HG03066 (cell line): ENCODE measurements around the gene MEF2B.
"Not testable (repeated sequence)": the region's sequence is repeated elsewhere in the genome, so short reads cannot be mapped to it uniquely, and the experiment has no call there.

Experiments used
- ATAC-seq: cut with Tn5 transposase; IDR thresholded peaks from one replicate; pipeline ENCODE4 v1.9.1; 2021; ENCODE audit warnings: low read depth; ENCODE audit not compliant: unreplicated experiment

Gene MEF2B

DNA sequence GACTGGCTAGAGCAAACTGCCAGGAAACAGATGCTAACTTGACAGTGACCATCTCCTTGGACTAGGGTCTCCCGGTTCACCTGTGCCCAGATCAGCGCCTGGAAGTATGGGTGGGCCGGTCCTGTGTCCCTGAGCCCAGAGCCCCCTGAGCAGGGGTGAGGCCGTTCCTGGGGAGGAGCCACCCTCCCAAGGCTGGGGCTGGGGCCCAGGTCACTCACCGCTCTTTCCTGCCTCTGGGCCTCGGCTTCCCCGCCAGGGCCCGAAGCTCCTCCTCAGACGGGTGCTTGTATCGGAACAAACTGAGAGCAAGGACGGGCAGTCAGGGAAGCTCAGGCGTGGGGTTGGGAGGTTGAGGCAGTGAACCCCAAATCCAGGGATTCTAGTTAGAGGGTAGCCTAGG lies 37.2 kb downstream of the MEF2B start:
- no peak for ATAC-seq

- ATAC-seq: no peak
Observed at GRCh38 chr19:19131989-19132388, 38.1 kb downstream of the MEF2B start.

DNA sequence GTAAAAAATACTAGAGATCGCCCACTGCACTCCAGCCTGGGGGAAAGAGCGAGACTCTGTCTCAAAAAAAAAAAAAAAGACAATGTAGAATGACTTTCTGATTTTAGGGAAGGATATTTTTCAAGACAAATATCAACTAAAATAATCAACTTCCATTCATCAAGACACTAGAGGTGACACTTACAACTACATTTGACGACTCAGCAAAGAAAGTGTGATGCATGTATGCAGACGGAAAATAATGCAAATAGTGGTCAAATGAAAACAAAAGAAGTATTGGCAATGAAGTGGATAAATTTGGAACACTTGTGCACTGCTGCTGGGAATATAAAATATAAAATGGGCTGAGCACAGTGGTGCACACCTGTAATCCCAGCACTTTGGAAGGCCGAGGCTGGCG lies 44.0 kb downstream of the MEF2B start:
- no peak for ATAC-seq

GRCh38 chr19:19123386-19123785 lies 46.7 kb downstream of the MEF2B start:
- no peak for ATAC-seq

- no peak for ATAC-seq
Observed at GRCh38 chr19:19122902-19123301, 47.2 kb downstream of the MEF2B start.

- ATAC-seq: no peak
Observed at GRCh38 chr19:19121371-19121770, 48.7 kb downstream of the MEF2B start.

DNA sequence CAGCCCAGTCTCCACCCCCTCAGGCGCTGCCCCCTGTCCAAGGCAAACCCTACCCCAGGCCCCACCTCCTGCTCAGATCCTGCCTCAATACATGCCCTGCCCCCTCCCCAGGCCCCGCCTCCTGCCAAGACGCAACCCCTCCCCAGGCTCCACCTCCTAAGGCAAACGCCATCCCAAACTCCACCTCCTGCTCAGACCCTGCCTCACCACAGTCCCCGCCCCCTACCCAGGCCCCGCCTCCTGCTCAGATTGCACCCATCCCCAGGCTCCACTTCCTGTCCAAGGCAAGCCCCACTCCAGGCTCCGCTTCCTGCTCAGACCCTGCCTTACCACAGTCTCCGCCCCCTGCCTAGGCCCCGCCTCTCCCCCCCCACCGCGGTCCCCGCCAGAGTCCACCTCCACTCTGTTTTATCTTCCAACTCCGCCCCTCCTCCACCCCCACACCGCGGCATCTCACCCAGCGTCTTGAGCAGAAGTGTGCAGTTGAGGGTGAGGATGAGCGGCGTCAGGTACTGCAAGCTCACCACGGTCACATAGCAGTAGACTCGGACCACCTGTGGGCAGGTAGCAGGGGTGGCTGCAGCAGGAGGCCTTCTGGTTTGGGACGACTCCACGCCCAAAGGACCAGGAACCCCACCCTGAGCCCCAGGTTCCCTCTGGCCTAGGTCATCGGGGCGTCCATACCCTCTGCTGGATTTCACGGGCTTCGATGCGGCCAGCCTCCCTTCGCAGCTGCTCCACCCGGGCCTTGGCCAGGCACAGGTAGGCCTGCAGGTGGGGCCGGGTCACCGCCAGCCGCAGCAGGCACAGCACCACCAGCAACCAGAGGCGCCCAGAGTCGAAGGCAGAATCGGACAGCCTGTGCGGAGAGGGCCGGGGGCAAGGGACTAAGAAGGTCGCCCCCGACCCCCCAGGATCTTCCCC lies 49.5 kb downstream of the MEF2B start:
- ATAC-seq: no peak

DNA sequence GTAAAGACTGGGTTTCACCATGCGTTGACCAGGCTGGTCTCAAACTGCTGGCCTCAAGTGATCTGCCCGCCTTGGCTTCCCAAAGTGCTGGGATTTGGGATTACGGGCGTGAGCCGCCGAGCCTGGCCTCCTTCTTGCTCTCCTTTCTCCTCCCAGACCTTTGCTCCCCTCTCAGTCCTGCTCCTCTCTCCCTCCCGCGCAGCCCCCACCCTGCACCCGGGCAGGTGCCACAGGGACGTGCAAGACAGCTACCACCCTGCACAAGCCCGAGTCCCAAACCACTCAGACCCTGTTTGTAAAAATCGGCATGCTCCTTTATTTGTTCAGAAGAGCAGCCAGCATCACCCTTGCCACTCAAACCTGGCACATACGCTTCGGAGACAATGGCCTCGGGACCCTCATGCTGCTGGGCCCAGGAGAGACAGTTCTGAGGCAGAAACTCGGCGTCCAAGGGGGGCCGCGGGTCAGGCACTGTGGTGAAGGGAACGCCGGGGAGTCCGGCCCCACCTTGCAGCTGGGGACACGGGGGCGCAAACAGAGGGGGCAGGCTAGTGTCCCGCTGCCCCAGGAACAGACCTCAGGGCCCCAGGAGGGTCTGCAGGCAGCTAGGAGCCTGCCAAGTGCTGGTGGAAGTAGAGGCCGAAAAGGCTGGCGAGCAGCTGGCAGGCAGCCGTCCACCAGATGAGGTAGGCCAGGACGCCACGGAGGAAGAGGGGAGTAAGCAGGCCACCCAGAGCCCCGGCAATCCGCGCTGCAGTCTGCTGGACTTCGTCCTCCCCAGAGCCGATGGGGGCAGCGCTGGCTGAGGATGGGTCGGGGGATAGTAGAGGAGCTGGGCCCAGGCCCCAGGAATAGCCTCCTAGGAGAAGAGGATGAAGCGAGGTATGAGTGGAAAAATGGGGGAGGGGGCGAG lies 50.5 kb downstream of the MEF2B start:
- ATAC-seq: no peak

- ATAC-seq: no peak
Observed at GRCh38 chr19:19115954-19116353, 54.1 kb downstream of the MEF2B start.

DNA sequence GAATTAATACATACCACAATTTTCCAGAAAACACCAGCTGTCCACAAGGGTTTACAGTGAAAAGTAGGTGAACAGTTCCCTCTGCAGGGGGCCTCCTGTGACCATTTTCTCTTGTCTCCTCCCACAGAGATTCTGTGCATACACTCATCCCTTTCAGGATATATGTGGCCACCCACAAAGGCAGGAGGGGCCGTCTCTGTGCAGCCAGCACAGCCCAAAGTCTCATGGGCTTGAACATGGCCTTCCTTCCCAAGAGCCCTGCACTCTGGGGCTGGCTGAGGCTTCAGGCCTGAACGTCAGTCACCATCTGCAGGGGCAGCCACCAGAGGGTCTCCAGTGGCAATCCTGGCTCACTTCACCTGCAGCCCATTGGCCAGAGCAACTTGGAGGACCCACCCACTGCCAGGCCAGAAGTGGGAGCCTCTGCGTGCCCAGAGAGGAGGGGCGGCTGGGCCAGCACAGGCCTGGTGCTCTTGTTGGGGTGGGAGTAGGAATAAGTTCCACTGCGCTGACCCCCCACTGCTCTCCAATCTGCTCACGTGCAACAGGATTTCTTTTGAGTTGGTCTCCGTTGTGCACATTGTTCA lies 56.9 kb downstream of the MEF2B start:
- no peak for ATAC-seq

DNA sequence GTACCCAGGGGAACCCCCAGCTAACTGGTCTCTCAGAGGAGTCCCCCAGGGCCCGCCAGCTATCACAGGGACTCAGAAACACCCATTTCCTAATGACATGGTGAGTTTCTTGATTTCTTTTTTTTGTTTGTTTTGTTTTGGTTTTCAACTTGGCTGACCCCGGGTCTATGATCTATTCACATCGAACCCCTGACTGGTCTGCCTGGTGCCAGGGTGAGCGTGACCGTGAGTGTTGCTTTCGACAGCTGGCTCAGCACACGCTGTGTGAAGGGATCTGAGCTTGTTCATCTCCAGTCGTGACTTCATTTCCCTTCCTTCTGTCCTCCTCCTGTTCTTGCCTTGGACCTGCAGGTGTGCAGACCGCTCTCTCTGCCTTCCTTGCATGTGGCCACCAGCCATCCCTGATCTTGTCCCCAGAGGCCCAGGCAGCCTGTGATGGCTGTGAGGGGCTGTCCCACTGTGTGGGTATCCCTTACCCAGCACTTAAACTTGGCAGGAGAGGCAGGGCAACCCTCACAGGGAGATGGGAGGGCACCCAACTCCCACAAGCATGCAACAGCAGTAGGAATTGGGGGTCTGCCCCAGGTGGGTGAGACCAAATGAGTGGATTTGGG lies 58.0 kb downstream of the MEF2B start:
- no peak for ATAC-seq

DNA sequence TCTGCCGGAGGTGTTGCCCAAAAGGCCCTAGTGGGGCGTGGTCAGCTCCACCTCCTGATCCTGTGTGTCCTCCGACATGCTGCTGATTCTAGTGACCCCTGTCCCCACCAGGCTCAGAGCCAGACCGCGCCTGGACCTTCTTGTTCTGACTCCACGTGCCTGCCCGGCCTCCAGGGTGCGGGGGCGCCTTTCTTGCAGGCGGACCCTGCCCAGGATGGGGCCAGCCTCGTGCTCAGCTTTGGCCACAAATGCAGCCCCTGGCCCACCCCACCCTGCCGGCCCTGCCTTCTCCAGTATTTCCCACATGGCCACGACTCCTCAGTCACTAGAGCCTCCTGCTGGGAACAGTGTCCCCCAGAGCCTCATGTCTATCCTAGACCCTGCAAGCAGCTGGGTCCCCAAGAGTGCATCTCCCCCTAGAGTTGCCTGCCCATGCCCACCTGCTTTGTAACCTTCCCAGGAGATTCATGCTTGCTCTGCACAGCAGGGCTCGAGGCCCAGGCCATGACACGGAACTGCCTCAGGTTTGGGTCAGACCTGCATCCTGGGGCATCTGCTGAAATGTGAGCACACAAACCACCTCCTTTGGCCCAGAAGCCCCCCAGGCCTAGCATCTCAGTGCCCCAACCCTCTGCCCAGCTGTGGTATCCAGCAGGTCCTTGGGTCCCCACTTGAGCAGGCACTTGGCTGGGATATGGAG lies 58.8 kb downstream of the MEF2B start:
- ATAC-seq: no peak

GRCh38 chr19:19110410-19111135 lies 59.5 kb downstream of the MEF2B start:
- ATAC-seq: no peak

- ATAC-seq: no peak
Observed at GRCh38 chr19:19109601-19110000, 60.5 kb downstream of the MEF2B start.

DNA sequence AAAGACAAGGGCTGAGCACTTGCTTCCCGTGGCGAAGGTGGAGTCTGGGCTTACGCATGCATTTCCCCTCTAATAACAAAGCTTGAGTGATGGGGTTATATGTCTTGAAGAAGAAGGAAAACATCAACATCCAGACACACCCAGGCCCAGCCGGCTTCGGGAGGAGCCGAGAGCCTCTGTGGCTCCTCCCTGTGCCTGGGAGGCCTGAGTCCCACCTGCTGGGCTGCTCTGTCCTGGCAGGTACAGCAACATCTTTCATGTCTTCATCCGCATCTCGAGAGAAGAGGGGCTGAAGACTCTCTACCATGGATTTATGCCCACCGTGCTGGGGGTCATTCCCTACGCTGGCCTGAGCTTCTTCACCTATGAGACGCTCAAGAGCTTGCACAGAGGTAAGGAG lies 62.4 kb downstream of the MEF2B start:
- ATAC-seq: no peak

GRCh38 chr19:19106938-19107337 lies 63.1 kb downstream of the MEF2B start:
- not testable (repeated sequence) for ATAC-seq

DNA sequence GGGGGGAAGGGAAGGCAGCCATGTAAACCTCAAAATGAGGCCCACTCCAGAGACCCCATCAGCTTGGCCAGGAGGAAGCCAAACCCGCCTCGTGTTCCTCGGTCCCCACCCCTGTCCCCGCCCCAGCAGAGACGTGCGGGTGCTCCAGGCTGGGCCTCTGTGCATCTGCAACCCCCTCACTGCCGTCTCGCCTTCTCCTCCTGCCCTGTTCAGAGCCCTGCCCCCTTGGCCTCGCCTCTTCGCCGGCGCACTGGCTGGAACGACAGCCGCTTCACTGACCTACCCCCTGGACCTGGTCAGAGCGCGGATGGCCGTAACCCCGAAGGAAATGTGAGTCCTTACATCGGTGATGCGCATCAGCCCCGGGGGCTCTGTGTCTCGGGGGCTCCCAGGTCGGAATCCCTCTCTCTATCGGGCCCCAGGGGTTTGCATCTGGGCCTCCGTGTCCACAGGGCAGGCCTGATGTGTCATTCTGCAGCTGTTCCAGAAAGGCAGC lies 64.0 kb downstream of the MEF2B start:
- no peak for ATAC-seq

DNA sequence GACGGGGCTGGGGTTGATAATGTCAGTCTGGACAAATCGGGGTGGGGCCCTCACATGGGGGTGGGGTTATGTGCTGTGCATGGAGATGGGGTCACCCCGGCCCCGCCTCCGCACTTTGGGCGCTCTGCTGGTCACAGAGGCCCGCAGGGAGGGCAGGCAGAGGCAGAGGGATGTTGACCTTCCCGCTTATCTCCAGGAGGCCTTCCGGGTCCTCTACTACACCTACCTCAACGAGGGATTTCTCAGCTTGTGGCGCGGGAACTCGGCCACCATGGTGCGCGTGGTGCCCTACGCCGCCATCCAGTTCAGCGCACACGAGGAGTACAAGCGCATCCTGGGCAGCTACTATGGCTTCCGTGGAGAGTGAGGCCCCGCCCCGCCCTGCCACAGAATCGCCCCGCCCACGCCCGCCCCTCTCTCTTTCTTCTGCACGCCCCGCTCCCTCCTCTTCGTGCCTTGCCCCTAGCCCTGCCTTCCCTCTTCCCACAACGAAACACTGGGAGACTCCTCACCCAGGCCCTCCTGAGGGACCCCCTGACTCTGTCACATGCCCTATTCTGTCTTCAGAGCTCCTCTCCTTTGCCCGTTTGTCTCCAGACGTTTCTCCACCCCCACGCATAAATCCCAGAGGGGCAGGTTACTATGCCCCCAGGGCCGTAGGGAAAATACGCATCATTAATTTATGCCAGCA lies 64.6 kb downstream of the MEF2B start:
- ATAC-seq: no peak

GRCh38 chr19:19103167-19103566 lies 66.9 kb downstream of the MEF2B start:
- ATAC-seq: no peak
